Fibroblast of skin of back (primary cell): ENCODE results near the gene RRP9. TPM values are rescaled to one million over a fixed set of nuclear protein-coding genes. Genes with fewer than 3 reads are reported as not detected.
A peak's percentile ranks its signal among the peaks of the same experiment; 100 is the strongest.
"Not testable (repeated sequence)": the region's sequence is repeated elsewhere in the genome, so short reads cannot be mapped to it uniquely, and the experiment has no call there.

Source experiments
- DNase-seq: peaks from one replicate; pipeline ENCODE4 v3.0.0-alpha.2; 2013
- polyA plus RNA-seq, 2 experiments: library from polyadenylated mRNA; unstranded; fragments of 120-200 nt; gene quantifications; one replicate each; pipeline ENCODE4 v1.2.1, GENCODE V29; 2013; ENCODE audit not compliant: insufficient read length in 2 of 2

Gene RRP9
- 32.2 TPM for polyA plus RNA-seq (2013, experiment 1 of 2; ENCODE audit: insufficient read length)
- polyA plus RNA-seq (2013, experiment 2 of 2; ENCODE audit: insufficient read length): 13.9 TPM

- peak; percentile 100 for DNase-seq
Observed at GRCh38 chr3:51941798-51942602, at the start of gene RRP9, which contains the start of gene PARP3. TSS of gene RRP9 (minus strand) at chr3:51941904. CDS start at chr3:51941867, 37 bp downstream. TSS of gene PARP3 (plus strand) at chr3:51942363. CDS start at chr3:51943356, 993 bp downstream.

GRCh38 chr3:51990501-51990971 is 48.8 kb upstream of the RRP9 start:
- DNase-seq: not testable (repeated sequence)

GRCh38 chr3:51988286-51989146 is 46.8 kb upstream of the RRP9 start:
- DNase-seq: no peak

- DNase-seq: no peak
Observed at GRCh38 chr3:51987568-51987967, 45.9 kb upstream of the RRP9 start.

GRCh38 chr3:51986010-51986947 is 44.6 kb upstream of the RRP9 start:
- no peak for DNase-seq

GRCh38 chr3:51985063-51985462 is 43.4 kb upstream of the RRP9 start:
- DNase-seq: no peak

GRCh38 chr3:51984269-51984647 is 42.6 kb upstream of the RRP9 start:
- DNase-seq: no peak

GRCh38 chr3:51983578-51984268 is 42.0 kb upstream of the RRP9 start:
- DNase-seq: no peak

- peak; percentile 85 for DNase-seq
Observed at GRCh38 chr3:51982838-51983577, 41.3 kb upstream of the RRP9 start, which contains the start of gene ACY1. TSS of gene ACY1 (plus strand) at chr3:51983535. CDS start at chr3:51984065, 530 bp downstream.

GRCh38 chr3:51982352-51982837 is 40.7 kb upstream of the RRP9 start:
- DNase-seq: no peak

- DNase-seq: no peak
Observed at GRCh38 chr3:51980253-51980652, 38.5 kb upstream of the RRP9 start.

GRCh38 chr3:51978143-51978502 is 36.4 kb upstream of the RRP9 start:
- DNase-seq: no peak

- no peak for DNase-seq
Observed at GRCh38 chr3:51977446-51978142, 35.9 kb upstream of the RRP9 start.

- DNase-seq: peak; percentile 54
Observed at GRCh38 chr3:51975852-51976549, 34.3 kb upstream of the RRP9 start.

- DNase-seq: peak; percentile 64
Observed at GRCh38 chr3:51974963-51975851, 33.5 kb upstream of the RRP9 start, which contains the start of gene ABHD14A. TSS of gene ABHD14A (plus strand) at chr3:51975064. CDS start at chr3:51975136, 72 bp downstream.

GRCh38 chr3:51974277-51974962 is 32.7 kb upstream of the RRP9 start:
- DNase-seq: no peak

- no peak for DNase-seq
Observed at GRCh38 chr3:51971350-51971749, 29.6 kb upstream of the RRP9 start.
